Muscle of arm (tissue), 12 donors: ENCODE results near the gene ZBP1. TPM values are rescaled to one million over a fixed set of nuclear protein-coding genes. Genes with fewer than 3 reads are reported as not detected.

ENCODE experiments used
- DNase-seq: peaks from one replicate; pipeline ENCODE4 v3.0.0-alpha.2; 2013
- polyA plus RNA-seq, 12 donors: library from polyadenylated mRNA; unstranded; fragments of 120-200 nt; gene quantifications; one replicate each; pipeline ENCODE4 v1.2.1, GENCODE V29; 2013; ENCODE audit not compliant: insufficient read length in 12 of 12

ZBP1 gene
- polyA plus RNA-seq, 12 donors = 0.12 to 0.25 (median 0.14) TPM; not detected in 9

DNA sequence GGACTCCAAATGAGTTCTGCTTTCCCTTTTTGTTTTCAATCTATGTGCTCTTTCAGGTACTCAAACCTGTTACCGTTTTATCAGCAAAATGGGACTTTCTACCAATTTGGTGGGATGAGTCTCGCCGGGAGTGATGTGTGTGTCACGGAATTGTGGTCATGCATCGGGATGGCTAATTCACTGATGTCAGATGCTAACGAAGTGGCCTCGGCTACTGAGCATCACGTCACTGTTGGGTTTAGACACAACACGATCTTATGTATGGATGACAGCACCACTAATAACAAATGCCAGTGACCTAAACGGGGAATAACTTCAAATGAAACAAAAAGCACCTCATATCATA, 61.0 kb downstream of the ZBP1 start:
- no peak for DNase-seq

- no peak for DNase-seq
Measured at GRCh38 chr20:57558614-57559288, 61.5 kb downstream of the ZBP1 start.

DNA sequence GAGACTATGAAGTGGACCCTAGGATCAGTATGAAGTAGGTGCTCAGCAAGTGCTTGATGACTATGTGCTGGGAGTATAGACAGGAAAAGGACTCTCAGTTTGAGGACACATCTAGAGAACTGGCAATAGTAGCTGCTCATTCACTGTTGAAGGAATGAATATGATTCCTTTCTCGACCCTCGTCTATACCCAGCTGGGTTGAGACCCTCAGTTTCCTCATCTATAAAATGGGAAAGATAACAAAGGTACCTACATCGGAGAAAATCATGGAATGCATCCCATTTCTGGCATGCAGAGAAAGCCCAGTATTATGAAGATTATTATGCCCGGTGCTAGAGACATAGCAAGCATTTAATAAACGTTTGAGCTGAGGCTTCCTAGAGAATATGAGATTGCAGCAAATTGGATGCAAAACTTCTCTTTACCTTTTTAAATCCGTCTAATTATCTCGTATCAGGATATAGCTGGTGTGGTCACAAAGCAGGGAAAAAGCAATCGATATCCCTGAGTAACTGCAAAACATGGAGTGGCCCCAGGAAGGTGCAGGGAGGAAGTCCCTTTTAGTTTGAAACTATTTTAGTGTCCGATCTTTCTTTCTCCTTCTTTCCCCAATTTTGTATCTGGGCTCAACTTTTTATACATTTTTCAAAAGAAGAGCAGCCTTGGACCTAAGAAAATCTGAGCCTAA, 62.2 kb downstream of the ZBP1 start:
- no peak for DNase-seq

DNA sequence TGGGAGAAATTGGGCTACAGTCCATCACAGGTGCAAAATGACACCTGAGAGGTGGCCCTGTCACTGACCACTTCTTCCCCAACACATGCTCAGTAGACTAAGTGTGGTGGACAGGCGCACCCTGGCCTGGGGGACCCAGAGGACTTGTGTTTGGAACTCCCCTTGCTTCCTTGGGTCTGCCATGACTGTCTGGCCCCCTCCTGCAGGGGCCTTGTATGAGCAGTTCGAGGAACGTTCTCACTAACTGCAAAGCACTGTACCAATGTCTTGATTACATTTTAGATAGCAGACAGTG, 63.3 kb downstream of the ZBP1 start:
- no peak for DNase-seq

GRCh38 chr20:57555457-57556184, 64.6 kb downstream of the ZBP1 start:
- DNase-seq = no peak

Other genes with a start within 250 kb of the ZBP1 start
- gene RBM38, start 229.0 kb downstream of the ZBP1 start, polyA plus RNA-seq = 10 to 100 TPM in 11 of 12 donors, not detected in 1; 38.3 to 92.5 (median 54.2) TPM
- gene CTCFL, start 95.3 kb downstream of the ZBP1 start, polyA plus RNA-seq = under 1 TPM in 10 of 12 donors, not detected in 2; 0.08 to 0.45 (median 0.20) TPM
- gene PCK1, start 59.3 kb downstream of the ZBP1 start, polyA plus RNA-seq = under 1 TPM in 7 of 12 donors, not detected in 5; 0.10 to 0.99 (median 0.16) TPM
- gene PMEPA1, start 89.6 kb upstream of the ZBP1 start, polyA plus RNA-seq = 10 to 100 TPM; 16.1 to 93.0 (median 22.5) TPM